ENCODE results near the gene SERPINI1. TPM values are rescaled to one million over a fixed set of nuclear protein-coding genes. Genes with fewer than 3 reads are reported as not detected.
A peak's percentile ranks its signal among the peaks of the same experiment; 100 is the strongest.

Gene SERPINI1
- total and polyA plus RNA-seq, 9 of the 15 experiments (the other 6 are each of a cell fraction or from before 2014, with no cell fraction given), result 1.6 to 9.9 (median 3.5) TPM

DNA sequence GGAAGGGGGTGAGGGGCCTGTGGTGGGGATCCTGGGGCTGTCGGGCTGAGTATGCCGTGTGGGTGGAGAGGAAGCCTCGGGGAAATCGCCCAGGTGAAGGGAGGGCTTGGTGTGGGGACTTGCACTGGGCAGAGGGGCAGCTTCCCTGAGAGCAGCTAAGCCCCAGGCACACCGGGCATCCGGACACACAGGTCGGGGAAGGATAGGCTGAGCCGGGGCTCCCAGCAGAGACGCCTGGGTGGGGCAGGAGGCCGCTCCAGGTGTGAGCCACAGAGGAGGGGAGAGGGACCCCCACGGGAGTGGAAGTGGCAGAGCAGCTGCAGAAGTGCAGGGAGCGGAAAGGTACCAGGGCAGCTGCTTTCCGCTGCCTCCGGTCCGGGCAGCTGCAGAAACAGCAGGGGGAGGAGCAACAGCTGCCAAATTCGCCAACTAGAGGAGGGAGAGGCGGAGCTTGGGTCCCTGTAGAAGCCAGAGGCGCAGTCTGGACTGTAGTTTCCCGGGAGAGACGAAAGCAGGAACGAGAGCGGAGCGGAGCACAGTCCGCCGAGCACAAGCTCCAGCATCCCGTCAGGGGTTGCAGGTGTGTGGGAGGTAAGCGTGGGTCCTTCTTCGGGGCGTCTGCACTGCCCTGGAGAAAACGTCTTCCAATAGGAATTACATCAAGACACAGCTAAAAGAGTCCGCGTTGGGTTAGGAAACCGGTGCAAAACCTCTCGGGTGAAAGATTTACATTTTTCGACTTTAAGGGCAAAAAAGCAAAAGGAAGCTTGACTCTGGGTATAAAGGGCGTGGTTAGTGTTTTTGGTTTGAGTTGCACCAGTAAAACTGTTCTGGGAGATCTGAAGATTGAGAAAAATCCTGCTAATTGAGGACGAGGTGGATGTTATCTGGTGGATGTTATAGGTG lies at the start of gene SERPINI1 (continued):
- TF ChIP-seq, protein P1, sequence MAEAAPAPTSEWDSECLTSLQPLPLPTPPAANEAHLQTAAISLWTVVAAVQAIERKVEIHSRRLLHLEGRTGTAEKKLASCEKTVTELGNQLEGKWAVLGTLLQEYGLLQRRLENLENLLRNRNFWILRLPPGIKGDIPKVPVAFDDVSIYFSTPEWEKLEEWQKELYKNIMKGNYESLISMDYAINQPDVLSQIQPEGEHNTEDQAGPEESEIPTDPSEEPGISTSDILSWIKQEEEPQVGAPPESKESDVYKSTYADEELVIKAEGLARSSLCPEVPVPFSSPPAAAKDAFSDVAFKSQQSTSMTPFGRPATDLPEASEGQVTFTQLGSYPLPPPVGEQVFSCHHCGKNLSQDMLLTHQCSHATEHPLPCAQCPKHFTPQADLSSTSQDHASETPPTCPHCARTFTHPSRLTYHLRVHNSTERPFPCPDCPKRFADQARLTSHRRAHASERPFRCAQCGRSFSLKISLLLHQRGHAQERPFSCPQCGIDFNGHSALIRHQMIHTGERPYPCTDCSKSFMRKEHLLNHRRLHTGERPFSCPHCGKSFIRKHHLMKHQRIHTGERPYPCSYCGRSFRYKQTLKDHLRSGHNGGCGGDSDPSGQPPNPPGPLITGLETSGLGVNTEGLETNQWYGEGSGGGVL (CRISPR knock-in tag; IDR thresholded peaks at IDR 0.05), result no peak
- no peak for TF ChIP-seq ZNF175 (CRISPR knock-in tag; IDR thresholded peaks at IDR 0.05; ENCODE audit: low read depth)
- TF ChIP-seq ETV6 (IDR thresholded peaks at IDR 0.05; ENCODE audit: borderline replicate concordance in 1 of 2, low read depth in 2 of 2, low read length in 1 of 2), result no peak
- TF ChIP-seq ETV6 (CRISPR knock-in tag; IDR thresholded peaks at IDR 0.05; ENCODE audit: borderline replicate concordance), result no peak
- peak; percentile 58 for TF ChIP-seq ETV1 (tag; conservative IDR thresholded peaks at IDR 0.05; ENCODE audit: low read depth)
- 0 out of 2 replicates have a peak, but pooled peaks have one; percentile 21 for TF ChIP-seq GTF2F1 (IDR thresholded peaks at IDR 0.05; ENCODE audit: low read depth, low read length)
- TF ChIP-seq, protein P2, sequence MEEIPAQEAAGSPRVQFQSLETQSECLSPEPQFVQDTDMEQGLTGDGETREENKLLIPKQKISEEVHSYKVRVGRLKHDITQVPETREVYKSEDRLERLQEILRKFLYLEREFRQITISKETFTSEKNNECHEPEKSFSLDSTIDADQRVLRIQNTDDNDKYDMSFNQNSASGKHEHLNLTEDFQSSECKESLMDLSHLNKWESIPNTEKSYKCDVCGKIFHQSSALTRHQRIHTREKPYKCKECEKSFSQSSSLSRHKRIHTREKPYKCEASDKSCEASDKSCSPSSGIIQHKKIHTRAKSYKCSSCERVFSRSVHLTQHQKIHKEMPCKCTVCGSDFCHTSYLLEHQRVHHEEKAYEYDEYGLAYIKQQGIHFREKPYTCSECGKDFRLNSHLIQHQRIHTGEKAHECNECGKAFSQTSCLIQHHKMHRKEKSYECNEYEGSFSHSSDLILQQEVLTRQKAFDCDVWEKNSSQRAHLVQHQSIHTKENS (CRISPR knock-in tag; IDR thresholded peaks at IDR 0.05), result no peak
- TF ChIP-seq, protein P3, sequence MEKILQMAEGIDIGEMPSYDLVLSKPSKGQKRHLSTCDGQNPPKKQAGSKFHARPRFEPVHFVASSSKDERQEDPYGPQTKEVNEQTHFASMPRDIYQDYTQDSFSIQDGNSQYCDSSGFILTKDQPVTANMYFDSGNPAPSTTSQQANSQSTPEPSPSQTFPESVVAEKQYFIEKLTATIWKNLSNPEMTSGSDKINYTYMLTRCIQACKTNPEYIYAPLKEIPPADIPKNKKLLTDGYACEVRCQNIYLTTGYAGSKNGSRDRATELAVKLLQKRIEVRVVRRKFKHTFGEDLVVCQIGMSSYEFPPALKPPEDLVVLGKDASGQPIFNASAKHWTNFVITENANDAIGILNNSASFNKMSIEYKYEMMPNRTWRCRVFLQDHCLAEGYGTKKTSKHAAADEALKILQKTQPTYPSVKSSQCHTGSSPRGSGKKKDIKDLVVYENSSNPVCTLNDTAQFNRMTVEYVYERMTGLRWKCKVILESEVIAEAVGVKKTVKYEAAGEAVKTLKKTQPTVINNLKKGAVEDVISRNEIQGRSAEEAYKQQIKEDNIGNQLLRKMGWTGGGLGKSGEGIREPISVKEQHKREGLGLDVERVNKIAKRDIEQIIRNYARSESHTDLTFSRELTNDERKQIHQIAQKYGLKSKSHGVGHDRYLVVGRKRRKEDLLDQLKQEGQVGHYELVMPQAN (IDR thresholded peaks at IDR 0.05; ENCODE audit: borderline replicate concordance), result 0 out of 2 replicates have a peak, but pooled peaks have one; percentile 32
- TF ChIP-seq NR2C2 (CRISPR knock-in tag; IDR thresholded peaks at IDR 0.05), result no peak
- no peak for TF ChIP-seq NR2C2 (tag; IDR thresholded peaks at IDR 0.05)
- TF ChIP-seq ZNF586 (CRISPR knock-in tag; conservative IDR thresholded peaks at IDR 0.05), result no peak
- TF ChIP-seq, protein P4, sequence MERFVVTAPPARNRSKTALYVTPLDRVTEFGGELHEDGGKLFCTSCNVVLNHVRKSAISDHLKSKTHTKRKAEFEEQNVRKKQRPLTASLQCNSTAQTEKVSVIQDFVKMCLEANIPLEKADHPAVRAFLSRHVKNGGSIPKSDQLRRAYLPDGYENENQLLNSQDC (CRISPR knock-in tag; IDR thresholded peaks at IDR 0.05), result no peak
- no peak for TF ChIP-seq YBX1 (IDR thresholded peaks at IDR 0.05)
- no peak for TF ChIP-seq BACH1 (tag; IDR thresholded peaks at IDR 0.05)
- no peak for TF ChIP-seq ZNF217 (CRISPR knock-in tag; IDR thresholded peaks at IDR 0.05)
- peak; percentile 22; the same call in 1 of the 2 replicates for TF ChIP-seq POLR2AphosphoS2 (IDR thresholded peaks at IDR 0.05; ENCODE audit: low read length)
- TF ChIP-seq, protein P5, sequence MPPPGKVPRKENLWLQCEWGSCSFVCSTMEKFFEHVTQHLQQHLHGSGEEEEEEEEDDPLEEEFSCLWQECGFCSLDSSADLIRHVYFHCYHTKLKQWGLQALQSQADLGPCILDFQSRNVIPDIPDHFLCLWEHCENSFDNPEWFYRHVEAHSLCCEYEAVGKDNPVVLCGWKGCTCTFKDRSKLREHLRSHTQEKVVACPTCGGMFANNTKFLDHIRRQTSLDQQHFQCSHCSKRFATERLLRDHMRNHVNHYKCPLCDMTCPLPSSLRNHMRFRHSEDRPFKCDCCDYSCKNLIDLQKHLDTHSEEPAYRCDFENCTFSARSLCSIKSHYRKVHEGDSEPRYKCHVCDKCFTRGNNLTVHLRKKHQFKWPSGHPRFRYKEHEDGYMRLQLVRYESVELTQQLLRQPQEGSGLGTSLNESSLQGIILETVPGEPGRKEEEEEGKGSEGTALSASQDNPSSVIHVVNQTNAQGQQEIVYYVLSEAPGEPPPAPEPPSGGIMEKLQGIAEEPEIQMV (tag; conservative IDR thresholded peaks at IDR 0.05; ENCODE audit: low read depth), result no peak
- no peak for TF ChIP-seq TAF9B (IDR thresholded peaks at IDR 0.05; ENCODE audit: partially characterized antibody)
- no peak; the same call in 1 of the 2 replicates for TF ChIP-seq DPF2 (IDR thresholded peaks at IDR 0.05)
- TF ChIP-seq MEF2A (IDR thresholded peaks at IDR 0.05; ENCODE audit: control insufficient read depth, low read depth, low read length), result no peak
- no peak for TF ChIP-seq SMARCA4 (IDR thresholded peaks at IDR 0.05)

Data from K562 (cell line).